Kidney epithelial cell (primary cell): ENCODE results near the gene CENPP. TPM values are rescaled to one million over a fixed set of nuclear protein-coding genes. Genes with fewer than 3 reads are reported as not detected.

ENCODE experiments used
- DNase-seq: peaks from one replicate; pipeline ENCODE4 v3.0.0-alpha.2; 2010; ENCODE audit warnings: low read depth
- H3K27me3 ChIP-seq: 2 replicates; pipeline ENCODE4 v1.6.0; 2011; ENCODE audit warnings: low read length; ENCODE audit not compliant: control insufficient read depth, insufficient read depth
- H3K36me3 ChIP-seq: 2 replicates; pipeline ENCODE4 v1.5.1; 2011; ENCODE audit warnings: low read length; ENCODE audit not compliant: control insufficient read depth, insufficient read depth
- H3K4me3 ChIP-seq: 2 replicates; pipeline ENCODE4 v1.5.1; 2011; ENCODE audit warnings: low read depth, mild to moderate bottlenecking, control low read depth, low read length
- total RNA-seq: library from RNA; depleted of rRNA; stranded (reverse); fragments of >200 nt; gene quantifications from 2 replicates; pipeline ENCODE4 v1.2.3, GENCODE V29; 2015
- TF ChIP-seq, protein P1 (sequence below): IDR thresholded peaks from 2 replicates; pipeline ENCODE4 v1.5.1; 2011; ENCODE audit warnings: mild to moderate bottlenecking, moderate library complexity, low read length, control low read depth, inconsistent platforms; ENCODE audit not compliant: insufficient read depth, poor library complexity, severe bottlenecking

The CENPP gene
- total RNA-seq, 1 donor from 2014 or later: 1.4 TPM

DNA sequence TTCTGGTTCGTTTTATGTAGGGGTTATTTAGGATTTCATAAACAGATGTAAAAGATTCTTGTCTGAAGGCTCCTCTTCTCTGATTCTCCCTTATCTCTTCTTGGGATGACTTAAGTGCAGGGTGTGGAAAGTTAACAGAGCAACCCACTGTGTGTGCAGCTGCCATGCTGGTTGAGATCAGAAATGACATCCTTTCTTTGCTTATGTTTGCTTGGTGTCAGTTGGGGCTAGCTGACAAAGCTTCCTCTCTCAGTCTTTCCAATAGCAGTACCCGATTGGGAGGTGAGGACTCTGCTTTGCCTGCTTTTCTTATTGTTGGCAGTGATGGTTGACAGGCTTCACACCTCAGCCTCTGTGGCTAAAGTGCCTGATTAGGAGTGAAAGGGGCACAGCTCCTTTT is 52.1 kb downstream of the CENPP start:
- Histone ChIP-seq H3K36me3 (no peaks in the 10 kb centered on the region), H3K4me3 (no peak overlapping the region), H3K27me3 (no peaks in the 10 kb centered on the region)
- TF ChIP-seq, protein P1, sequence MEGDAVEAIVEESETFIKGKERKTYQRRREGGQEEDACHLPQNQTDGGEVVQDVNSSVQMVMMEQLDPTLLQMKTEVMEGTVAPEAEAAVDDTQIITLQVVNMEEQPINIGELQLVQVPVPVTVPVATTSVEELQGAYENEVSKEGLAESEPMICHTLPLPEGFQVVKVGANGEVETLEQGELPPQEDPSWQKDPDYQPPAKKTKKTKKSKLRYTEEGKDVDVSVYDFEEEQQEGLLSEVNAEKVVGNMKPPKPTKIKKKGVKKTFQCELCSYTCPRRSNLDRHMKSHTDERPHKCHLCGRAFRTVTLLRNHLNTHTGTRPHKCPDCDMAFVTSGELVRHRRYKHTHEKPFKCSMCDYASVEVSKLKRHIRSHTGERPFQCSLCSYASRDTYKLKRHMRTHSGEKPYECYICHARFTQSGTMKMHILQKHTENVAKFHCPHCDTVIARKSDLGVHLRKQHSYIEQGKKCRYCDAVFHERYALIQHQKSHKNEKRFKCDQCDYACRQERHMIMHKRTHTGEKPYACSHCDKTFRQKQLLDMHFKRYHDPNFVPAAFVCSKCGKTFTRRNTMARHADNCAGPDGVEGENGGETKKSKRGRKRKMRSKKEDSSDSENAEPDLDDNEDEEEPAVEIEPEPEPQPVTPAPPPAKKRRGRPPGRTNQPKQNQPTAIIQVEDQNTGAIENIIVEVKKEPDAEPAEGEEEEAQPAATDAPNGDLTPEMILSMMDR: no peak
- DNase-seq: no peak

DNA sequence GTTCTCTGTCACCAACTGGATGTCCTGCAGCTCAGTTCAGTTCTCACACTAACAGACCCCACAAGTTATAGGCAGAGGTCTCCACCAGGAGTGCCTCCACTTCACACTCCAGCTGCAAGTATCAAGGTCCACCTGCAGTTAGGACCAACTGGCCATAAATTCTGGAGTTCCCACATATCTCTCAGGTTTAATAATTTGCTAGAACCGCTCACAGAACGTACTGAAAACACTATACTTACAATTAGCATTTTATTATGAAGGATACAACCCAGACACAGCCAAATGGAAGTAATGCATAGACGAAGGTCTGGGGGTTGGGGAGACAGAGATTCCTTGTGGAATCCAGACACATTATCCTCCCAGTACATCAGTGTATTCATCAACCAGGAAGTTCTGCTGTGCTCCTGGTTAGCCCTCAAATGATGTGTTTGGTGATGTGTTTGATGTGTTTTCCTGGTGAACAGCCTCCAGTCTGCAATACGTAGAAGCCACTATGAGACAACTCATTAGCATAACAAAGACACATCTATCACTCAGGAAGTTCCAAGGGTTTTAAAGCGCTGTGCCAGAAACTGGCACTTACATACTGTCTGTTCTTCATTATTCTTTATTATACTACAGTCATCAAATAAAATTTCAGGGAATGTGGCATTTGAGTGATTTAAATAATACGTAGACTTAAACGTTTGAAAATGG is 53.3 kb downstream of the CENPP start:
- H3K4me3 ChIP-seq: no peak overlapping the region
- no peaks in the 10 kb centered on the region for H3K27me3 ChIP-seq
- H3K36me3 ChIP-seq: no peaks in the 10 kb centered on the region
- DNase-seq: no peak
- TF ChIP-seq, protein P1: no peak

DNA sequence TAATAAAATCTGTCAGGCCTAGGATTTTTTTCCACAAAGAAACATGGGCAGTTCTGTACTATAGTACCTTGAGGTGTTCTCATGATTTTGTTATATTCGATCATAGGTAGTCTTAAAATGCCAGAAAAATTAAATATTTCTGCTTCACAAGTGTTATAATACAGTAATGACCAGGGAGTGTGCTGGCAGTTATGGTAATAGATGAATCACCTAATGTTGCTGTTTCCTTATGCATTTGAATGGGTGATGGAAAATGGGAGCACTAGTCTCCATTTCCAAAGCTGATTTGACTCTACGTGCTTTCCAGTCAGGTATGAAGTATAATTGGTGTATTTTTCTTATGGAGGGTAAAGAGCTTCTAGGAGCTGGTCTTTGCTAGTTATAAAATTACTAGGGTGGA is 54.9 kb downstream of the CENPP start:
- Histone ChIP-seq H3K4me3 (no peak overlapping the region), H3K27me3 (no peaks in the 10 kb centered on the region), H3K36me3 (no peaks in the 10 kb centered on the region)
- TF ChIP-seq, protein P1: no peak
- DNase-seq: no peak

DNA sequence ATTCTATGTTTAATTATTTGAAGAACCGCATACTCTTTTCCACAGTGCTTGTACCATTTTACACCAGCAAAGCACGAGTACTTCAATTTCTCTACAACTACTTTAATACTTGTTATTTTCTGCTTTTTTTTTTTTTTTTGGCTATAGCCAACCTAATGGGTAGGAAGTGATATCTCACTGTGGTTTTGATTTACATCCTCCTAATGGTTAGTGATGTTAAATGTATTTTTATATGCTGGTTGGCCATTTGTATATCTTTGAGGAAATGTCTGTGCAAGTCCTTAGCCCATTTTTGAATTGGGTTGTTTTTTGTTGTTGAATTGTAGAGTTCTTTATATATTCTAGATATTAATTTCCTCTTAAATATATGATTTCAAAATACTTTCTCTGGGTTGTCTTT is 56.0 kb downstream of the CENPP start:
- no peak for DNase-seq
- H3K27me3 ChIP-seq: no peaks in the 10 kb centered on the region
- TF ChIP-seq, protein P1: no peak
- H3K36me3 ChIP-seq: no peaks in the 10 kb centered on the region
- no peak overlapping the region for H3K4me3 ChIP-seq

DNA sequence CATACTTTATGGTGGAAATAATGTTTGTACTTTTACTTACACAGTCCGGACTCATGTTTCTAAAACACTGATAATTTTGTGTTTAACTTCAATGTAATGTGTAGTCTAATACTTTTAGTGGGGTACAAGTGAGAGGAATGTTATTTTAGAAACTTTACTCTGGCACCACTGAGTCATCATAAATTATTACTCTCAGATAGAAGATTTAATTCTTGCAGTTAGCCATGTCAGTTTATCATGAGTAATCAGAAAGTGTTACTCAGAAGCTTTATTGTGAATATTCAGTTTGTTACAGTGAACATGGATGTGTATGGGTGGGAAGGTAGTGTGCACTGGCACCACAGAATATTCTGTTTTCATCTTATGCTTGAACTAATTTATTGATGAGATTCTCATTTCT is 58.6 kb downstream of the CENPP start:
- Histone ChIP-seq H3K27me3 (no peaks in the 10 kb centered on the region), H3K4me3 (no peak overlapping the region), H3K36me3 (no peaks in the 10 kb centered on the region)
- DNase-seq: no peak
- TF ChIP-seq, protein P1: no peak

DNA sequence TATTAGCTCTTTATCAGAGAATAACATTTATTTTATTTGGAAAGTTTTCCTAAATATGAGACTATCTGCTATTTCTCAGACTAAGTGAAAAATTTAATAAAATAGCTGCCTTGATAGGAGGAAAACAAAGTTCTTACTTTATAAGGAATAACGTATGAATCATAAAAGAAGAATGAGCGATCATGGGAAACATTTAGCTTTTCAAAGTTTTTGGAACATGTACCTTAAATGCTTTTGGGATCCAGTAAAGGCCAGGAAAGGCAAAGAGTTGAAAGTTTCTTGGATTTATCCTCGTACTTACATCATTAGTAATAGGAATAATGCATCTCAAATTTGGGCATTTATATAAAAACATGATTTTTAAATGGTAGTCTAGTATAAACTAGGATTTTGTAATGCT is 59.2 kb downstream of the CENPP start:
- DNase-seq: no peak

More for the DNA sequence above, 59.2 kb downstream of the CENPP start:
- no peaks in the 10 kb centered on the region for H3K27me3 ChIP-seq
- TF ChIP-seq, protein P1: no peak
- no peaks in the 10 kb centered on the region for H3K36me3 ChIP-seq
- H3K4me3 ChIP-seq: no peak overlapping the region
